GM04503 (cell line): ENCODE results near the gene ACSL5.
A peak's percentile ranks its signal among the peaks of the same experiment; 100 is the strongest.
"Not testable (repeated sequence)": the region's sequence is repeated elsewhere in the genome, so short reads cannot be mapped to it uniquely, and the experiment has no call there.

Experiments used
- DNase-seq: peaks from one replicate; pipeline ENCODE4 v3.0.0-alpha.2; 2012; ENCODE audit warnings: low read depth

The ACSL5 gene

DNA sequence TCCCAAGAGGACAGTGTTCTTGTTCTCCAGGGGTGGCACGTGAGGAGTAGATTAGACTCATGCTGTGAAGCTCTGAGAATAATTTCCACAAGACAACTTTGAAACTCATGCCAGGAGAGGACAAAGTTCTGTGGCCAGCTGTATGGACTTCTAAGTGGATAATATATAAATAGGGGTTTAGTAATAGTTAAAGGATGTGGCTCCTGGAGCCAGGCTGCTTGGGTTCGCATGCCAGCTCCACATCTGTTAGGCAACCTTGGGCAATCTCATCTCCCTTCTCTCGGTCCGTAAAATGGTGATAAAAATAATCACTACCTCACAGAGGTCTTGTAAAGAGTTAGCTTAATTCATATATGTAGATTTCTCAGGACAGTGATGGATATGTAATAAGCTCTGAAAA, 35.8 kb downstream of the ACSL5 start:
- DNase-seq: no peak

DNA sequence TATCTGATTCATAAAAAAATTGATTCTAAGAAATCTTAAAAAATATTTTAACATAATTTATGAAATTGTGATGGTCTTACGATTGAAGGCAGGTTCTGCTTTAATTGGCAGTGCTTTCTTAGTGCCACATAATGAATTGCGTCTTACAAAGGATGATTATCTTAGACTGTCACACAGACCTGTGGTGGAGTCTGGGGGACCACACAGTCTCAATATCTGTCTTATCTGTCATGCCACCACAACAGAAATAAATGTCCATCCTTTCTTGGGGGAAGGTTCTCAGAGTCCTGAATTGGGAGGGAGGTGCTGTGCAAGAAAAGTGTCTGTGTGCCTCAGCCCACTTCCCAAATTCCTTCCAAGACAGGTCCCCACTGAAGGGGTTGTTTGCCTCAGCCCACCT, 38.8 kb downstream of the ACSL5 start:
- DNase-seq: no peak

DNA sequence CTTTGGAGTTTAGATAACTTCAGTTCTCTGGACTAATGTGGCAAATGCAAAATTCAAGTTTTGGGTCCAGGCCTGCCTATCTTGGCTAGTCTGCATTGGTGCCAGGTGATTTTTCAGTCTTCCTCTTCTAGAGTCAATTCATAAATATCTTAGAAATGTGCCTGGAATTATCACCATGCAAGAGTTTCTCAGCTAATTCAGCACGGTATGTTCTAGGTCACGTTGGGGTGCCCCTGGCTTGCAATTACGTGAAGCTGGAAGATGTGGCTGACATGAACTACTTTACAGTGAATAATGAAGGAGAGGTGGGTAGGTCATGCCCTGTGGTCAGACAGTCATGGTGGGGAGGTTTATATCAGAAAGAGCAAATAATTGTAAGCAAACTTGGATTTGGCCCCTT, 47.8 kb downstream of the ACSL5 start:
- DNase-seq: no peak

DNA sequence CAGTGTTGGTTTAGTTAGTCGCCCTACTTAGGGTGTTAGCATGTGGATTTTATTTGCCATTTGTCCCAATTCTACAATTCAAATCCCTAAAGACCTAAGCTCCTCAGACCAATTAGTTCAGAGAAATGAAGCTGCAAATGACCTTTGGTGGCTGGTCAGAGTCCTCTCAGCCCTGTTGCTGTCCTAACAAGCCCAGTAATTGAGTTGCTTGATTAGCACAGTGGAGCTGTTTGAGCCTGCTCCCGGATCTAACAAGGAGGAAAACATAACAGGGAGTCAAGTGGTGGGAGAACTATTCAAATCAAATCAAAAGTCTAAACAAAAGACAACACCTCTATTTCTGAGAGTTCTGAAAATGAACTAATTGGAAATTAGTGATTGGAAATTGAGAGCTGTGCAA, 50.7 kb downstream of the ACSL5 start:
- DNase-seq: no peak

DNA sequence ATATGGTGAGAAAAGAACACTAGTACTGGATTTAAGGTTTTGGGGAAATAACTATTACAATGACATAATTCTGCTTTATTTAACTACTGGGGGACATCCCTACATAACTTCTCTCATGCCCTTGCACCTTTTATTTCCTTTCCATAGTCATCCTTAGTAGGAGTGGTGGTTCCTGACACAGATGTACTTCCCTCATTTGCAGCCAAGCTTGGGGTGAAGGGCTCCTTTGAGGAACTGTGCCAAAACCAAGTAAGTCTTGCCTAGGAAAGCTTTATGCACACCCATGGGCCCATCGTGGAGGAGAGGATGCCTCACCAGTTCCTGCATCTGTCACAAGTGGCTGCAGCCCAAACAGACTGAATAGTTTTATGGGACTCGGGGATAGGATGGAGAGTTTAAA, 52.2 kb downstream of the ACSL5 start:
- DNase-seq: no peak

DNA sequence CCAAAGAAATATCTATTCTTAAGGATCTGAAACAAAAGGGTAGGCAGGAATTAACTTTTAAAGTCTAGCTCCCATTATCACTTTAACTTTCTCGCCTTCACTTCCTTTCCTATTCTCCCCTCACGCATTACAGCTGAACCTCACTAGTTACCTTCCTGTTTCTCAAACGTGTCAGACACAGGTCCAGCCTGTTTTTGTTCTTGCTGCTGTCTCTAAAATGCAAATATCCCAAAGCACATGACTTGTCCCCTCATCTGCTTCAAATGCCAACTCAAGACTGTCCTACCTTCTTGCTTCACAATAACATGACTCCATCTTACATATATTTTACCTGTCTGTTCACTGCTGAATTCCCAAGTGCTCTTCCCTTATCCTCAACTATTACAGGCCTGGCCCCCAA, 55.2 kb downstream of the ACSL5 start:
- DNase-seq: no peak

DNA sequence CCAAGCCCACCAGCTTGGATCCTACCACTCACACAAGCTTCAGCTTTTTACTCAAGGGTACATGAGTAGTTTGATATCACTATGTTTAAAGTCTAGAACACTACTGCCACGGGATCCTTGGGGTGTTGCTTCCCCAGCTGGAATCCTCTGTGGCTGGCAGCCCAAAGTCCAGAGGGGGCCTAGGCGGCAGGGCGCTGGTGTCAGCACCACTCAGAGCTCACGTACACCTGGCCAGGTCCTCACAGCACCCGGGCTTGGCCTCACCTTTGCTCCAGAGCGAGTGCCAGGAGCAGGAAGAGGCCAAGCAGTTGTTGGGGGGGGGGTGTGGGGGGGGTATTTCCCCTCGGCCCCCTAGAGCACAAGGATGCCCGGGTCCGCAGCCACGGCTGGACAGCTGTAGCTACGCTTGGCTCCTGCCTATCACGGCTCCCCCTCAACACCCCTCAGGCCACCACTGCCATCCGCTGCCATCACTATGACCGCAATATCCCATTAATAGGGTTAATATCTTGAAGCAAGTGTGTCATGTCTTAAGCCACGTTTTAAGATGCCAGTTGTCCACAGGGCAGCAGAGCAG, 55.8 kb downstream of the ACSL5 start:
- no peak for DNase-seq

DNA sequence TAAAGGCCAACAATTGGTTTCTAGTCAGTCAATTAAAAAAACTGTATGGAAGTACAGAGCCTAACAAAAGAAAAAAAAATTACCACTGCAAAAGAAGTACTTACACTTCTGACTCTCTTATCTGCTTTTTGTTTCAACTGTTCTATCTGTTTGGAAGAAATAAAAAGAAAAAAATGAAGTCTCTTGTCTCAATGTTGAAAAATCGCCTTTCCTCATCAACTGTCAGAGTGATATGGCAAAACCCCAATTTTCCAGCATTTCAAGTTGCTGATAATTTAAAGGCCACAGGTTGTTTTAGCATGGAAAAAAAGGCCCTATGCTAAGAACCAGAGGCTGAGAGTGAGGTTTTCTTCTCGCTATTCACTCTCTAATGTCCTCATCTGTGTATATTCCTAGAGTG, 59.2 kb downstream of the ACSL5 start:
- DNase-seq: no peak

DNA sequence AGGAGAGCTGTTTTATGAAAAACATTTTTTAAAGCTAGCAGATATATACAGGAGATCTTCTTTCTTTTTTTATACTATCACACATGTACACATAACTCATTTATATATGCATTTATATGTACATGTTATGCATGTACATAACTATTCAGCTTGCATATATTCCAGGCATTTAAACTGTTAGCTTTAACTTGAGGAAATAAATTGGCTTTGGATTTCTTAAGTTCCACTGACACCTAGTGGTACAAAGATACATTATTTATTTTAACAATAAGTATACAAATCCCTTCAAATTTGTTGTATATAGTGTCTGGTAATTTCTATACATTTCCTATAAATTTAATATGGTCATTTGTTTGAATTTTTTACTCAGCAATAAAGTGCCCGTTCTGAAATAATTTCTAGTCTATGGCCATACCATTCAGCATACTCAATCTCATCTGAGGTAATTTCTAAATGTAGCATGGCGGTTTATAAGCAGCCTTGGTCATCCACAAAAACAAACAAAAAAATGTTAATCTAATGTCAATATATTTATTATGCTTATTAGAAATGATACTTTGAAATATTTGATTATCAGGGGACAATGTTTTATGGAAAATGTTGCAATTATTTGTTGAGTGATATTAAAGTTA, 61.2 kb downstream of the ACSL5 start:
- no peak for DNase-seq

DNA sequence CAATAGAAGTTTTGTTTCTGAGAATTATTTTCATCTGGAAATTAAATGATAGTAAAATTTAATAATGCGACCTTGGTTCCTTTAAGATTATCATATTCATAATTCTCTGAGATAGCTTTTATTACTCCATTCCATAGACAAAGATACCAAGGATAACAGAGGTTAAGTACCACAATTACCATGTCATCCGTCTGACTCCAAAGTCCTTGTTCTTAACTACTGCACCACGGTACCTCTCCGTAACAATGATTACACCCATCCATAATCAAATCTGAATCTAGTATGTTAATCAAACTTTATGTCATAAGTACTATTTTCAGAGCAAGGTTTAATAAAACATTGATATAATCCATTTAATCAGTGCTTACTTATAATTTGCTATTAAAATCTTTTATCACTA, 64.4 kb downstream of the ACSL5 start:
- DNase-seq: no peak

DNA sequence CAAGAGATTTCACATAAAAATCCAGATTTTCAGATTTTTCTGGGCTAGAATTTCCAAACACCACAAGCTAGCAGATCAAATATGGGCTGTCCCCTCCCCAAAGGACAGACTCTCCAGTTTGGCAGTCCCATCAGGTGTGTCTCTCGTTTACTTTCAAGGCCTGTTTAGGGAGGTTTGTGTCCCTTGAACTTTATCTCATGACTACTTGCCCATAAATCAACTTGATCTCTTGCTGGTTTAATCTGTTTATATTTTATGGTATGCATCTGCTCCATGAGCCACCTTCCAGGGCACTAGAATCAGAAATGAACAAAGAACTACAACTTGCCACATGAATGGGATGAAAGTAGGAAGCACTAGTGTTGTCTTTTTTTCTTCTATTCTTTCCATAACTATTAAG, 67.6 kb downstream of the ACSL5 start:
- no peak for DNase-seq

DNA sequence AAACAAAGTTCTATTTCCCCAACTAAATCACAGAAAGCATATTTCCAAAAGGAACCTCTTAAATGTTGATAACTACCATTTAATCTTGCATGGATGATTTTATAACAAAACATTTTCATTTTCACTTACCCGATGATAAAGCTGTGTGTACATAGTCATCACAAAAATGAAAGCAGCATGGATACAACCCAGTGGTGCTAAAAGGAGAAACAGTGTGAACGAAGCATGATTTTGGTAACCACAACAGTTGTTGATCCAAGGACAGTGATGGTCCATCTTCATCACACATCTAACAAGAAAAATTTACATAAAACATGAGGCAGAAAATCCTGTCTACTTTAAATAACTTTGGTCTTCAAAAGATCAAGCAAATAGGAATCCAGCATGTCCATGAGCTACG, 68.1 kb downstream of the ACSL5 start:
- DNase-seq: no peak

DNA sequence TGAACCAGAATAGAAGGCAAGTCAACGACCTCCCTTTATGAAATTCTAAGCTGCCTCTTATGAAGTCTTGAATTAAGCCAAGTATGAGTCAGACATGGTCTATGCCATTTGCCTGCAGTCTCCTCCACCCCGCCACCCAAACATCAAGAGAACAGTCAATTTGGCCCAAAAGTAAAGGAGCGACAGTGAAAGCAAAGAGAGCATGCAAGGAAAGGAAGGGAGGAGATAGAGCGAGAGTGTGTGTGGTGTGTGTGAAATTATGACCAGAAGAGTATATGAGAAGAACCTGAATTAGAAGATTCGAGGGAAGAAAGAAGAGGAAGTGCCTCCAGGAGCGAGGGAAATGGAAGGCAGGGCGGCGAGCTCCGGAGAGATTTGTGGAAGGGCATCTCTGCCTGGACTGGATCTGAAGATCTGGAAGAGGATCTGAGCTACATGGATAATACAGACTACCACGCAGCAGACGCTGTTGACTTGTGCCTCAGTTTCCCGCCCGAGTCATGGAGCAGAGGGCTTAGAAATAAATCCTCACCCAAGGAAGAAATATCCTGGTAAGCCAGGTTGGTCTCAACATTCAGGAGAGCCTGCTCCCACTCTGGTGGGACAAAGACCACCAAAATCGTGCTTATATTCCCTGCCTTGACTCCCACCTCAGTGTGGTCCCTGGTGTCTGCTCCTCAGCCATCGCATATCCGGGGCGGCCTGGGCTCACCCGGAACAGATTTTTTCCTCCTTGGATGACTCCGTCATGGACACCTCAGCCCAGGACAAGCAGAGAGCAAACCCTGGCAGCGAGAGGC, 72.3 kb downstream of the ACSL5 start:
- DNase-seq: no peak

DNA sequence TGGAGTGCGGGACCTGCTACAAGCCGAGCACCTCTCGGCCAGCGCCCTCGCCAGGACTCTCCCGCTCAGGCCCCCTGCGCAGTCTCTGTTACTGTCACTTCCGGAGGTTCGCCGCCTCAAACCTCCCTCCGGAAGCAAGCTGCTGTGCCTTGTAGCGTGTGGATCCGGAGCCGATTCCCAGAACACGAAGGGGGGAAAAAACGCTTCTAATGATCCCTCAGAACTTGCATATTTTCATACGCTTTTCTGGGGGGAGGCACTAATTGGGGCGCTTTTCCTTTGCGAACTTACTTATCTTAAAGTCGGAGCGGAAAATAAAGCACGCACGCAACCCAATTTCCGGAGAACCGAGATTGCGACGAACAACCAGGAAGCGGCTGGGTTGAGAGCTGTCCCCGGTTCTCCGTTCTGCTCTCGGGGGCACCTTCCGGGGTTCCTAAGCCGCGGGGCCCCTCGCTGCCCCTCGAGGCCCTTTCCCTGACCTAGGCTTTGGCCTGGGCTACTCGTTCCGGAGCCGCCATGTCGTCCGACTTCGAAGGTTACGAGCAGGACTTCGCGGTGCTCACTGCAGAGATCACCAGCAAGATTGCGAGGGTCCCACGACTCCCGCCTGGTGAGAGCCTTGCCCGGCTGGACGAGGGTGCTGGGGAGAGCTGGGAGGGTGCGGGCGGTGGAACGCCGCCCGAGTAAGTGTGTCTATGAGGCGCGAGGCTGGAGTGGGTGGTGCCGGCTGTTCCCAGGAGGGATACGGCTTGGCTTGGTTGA, 73.1 kb downstream of the ACSL5 start, which contains the start of the genes VTI1A and ZDHHC6:
VTI1A (plus strand) TSS at position 361 of the 765 bp plus-strand sequence; CDS start at position 520, 159 bp downstream.
ZDHHC6 (minus strand) TSS at position 60 of the 765 bp plus-strand sequence. CDS start 1,478 bp downstream, outside the sequence.
- DNase-seq: peak; percentile 48

DNA sequence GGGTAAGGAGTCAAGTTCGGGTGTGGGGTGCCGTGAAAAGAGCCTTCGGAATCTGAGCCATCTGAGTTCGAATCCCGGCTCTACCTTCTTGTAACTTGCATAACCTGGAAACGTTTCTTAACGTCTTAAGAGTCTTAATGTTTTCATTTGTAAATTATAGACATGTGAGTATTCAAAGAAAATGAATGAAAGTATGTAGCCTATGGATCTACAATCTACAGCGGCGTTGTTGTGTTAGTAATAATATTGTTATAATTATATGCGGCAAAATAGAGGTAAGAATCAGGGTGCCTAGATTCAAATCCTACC, 73.7 kb downstream of the ACSL5 start:
- no peak for DNase-seq

DNA sequence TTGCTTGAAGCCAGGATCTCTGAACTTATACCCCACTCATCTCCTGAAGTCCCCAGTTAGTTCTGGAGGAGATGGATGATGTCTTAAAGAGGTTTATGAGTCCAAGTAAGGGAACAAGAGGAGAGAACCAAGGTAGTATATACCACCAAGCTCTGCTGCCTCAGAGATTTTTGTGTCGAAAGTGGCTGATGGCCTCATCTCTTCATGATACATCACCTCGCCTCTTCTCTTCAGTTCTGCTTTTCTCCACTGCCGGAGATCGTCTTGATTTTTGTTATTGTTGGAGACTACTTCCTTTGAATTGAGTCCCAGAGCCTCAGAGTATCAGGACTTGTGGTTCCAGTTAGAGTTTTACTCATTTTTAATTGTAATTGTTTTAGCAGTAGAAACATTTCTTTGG, 75.0 kb downstream of the ACSL5 start:
- DNase-seq: no peak

DNA sequence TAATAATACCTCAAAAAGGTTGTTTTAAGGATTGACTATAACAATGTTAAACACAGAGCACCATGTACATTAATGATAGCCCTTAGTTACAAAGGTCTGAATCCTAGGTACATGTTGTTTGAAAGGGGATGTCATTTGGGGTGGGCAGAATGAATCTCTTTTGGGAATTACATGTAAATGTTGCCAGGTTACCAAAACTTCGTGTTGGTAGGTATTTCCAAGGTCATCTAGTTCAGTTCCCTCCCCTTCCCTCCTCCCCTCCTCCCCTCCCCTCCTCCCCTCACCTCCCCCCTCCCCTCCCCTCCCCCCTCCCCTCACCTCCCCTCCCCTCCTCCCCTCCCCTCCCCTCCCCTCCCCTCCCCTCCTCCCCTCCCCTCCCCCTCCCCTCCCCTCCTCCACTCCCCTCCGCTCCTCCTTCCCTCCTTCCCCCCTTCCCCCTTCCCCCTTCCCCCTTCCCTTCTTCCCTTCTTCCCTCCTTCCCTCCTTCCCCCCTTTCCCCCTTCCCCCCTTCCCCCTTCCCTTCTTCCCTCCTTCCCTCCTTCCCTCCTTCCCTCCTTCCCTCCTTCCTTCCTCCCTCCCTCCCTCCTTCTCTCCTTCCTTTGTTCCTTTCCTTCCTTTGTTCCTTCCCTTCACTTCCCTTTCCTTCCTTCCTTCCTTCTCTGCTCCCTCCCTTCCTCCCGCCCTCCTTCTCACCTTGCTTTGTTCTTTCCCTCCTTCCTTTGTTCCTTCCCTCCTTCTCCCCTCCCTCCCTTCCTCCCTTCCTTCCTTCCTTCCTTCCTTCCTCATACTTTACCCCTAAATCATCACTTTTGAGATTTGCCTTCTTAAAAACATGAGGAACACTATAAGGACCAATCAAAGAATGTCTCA, 81.2 kb downstream of the ACSL5 start:
- DNase-seq: no peak

DNA sequence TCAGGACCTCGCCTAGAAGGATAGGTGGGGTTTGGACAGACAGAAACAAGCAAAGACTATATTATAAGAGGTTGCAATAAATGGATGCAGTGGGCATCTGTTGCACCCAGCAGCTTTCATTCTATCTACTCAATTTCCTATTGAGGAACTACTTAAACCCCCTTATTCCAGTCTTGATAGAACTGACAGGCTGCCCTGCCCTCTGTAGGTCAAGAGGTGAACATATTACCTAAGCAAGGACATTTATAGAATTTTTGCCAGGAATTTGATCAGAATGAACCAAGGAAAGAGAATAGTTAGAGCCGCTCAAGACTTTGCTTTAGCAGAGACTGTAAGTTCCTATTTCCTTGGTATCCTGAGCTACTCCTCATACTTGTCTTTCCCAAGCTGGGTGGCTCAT, 82.6 kb downstream of the ACSL5 start:
- no peak for DNase-seq

DNA sequence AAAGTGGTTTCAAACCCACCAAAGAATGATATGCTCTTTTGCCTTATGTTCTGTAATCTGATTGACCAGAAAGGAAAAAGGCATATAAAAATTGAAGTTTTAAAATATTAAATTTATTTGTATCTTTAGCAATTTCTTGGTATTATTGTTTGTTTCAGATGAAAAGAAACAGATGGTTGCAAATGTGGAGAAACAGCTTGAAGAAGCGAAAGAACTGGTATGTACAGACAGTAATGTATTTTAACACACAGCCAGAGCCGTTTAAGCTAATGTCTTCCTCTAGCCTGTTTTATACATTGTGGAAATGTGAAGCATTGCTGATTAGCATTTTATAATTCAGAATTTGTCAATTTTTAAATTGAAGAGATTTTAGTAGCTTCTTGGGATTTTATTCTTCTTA, 86.5 kb downstream of the ACSL5 start:
- no peak for DNase-seq

DNA sequence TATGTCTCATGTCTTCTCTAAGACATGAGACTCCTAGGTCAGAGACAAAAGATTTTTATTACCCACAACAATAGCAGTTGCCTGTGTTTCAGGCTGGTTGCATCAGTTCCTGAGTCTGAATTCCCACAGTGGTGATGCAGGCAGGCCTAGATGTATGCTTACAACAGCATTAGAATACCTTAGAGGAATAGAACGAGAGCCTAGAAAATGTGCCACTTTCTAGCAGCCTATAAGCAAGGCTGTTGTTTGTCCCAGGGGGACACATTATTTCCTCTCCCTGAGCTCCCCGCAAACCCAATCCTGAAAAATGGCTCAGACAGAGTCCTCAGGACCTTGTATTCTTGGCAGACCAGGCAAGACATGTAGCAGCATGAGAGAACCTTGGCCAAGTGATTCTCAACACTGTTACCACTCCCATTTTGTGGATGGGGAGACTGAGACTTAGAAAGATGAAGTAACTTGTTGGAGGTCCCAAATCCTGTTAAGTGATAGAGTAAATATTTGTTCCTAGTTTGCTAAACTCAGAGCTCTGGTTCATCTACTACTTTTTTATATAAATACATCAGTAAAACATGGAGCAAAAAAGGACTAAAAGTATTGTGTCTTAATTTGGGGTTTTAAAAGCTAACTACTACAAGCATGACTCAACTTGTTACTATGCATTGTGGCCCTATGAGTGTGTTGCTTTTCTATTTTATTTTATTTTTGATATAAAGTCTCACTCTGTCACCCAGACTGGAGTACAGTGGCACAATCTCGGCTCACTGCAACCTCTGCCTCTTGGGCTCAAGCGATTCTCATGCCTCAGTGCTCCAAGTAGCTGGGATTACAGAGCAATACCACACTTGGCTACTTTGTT, 87.3 kb downstream of the ACSL5 start:
- peak; percentile 78 for DNase-seq

DNA sequence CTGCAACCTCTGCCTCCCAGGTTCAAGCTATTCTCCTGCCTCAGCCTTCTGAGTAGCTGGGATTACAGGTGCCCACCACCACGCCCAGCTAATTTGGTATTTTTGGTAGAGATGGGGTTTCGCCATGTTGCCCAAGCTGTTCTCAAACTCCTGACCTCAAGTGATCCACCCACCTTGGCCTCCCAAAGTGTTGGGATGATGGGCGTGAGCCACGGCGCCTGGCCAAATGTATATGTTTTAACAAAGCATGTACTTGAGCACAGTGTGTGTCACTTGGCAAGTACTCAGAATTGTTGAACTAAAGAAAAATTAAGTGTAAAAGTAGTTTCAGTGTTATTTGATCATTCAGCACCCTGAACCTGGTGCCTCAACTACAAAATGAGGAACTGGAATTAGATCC, 90.2 kb downstream of the ACSL5 start:
- DNase-seq: not testable (repeated sequence)
